PC-3 (cell line): Measurements from ENCODE around the gene TTC7B.

Experiments used
- CTCF ChIP-seq: fragments of 300-600 bp; sonication (generic); conservative IDR thresholded peaks from 2 replicates; pipeline ENCODE4 v1.5.1; 2017; ENCODE audit warnings: antibody characterized with exemption, low read depth, mild to moderate bottlenecking, low read length
- EZH2 ChIP-seq: fragments of 300-600 bp; sonication (generic); IDR thresholded peaks from one replicate; pipeline ENCODE4 v1.6.1; 2017; ENCODE audit warnings: antibody characterized with exemption, mild to moderate bottlenecking, low read length; ENCODE audit not compliant: unreplicated experiment

- TF ChIP-seq CTCF (no peak), EZH2 (no peak)
Measured at GRCh38 chr14:90654831-90655276, 161.4 kb downstream of the TTC7B start.
